CD4-positive, alpha-beta T cell treated with Interleukin-21 for 1 hour (primary cell): ENCODE measurements around the gene NOTCH3.

Experiments
- DNase-seq: peaks from one replicate; pipeline ENCODE4 v3.0.0-alpha.2; 2020

NOTCH3 gene

DNA sequence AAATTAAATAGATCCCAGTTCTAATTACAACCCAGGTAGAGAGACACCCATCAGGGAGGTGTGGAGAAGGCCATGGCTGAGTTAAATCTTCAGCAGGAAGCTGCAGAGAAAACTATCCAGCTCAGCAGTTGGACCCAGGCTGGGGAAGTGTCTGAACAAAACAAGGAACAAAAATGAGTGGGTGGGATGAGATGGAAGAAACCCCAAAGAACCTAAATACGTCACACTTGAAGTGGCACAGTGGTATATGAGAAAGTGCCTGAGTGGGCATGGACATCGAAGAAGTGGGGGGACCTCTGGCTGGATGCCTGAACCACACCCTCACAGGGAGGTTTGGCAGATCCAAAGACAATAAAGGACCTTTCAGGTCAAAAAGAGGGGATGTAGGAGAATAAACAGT, 35.0 kb upstream of the NOTCH3 start:
- no peak for DNase-seq

DNA sequence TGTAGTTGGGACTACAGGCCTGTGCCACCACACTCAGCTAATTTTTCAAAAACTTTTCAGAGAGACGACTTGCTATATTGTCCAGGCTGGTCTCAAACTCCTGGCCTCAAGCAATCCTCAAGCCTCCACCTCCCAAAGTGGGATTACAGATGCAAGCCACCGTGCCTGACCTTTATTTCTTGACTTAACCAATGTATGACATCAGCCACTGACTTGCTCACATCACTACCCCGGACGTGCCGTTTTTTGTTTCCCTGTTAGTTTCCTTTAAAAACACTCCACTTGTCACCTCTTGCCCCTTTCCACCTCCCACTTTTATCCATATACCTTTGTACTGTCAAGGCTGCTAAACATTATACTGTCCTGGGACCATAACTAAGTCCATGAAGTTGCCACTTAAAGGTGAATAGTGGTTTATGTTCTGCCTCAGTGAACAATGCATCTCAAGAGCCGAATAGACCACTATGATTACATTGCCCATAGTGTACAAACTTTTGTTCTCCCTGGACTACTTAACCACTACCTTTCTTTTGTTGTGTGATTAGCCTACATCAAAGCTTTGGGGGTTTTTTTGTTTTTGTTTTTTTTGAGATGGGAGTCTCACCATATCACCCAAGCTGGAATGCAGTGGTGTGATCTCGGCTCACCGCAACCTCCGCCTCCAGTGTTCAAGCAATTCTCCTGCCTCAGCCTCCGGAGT, 33.8 kb upstream of the NOTCH3 start:
- no peak for DNase-seq

DNA sequence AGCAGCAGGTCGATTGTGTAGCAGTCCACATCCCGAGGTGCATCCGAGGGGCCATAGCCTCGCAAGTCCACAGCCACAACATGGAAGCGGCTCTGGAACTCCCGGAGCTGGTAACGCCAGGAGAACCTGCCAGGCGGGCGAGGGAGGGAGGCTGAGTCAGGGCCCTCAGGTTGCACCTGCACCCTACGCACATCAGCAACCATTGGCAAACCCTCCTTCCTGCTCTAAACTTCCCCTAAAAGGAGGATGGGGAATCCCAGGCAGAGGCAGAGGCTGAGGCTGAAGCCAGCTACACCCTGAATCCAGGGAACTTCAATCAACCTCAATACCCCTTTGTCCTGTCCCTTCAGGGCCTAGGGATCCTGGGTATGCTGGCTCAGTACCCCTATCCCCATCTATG, 30.5 kb upstream of the NOTCH3 start:
- no peak for DNase-seq

DNA sequence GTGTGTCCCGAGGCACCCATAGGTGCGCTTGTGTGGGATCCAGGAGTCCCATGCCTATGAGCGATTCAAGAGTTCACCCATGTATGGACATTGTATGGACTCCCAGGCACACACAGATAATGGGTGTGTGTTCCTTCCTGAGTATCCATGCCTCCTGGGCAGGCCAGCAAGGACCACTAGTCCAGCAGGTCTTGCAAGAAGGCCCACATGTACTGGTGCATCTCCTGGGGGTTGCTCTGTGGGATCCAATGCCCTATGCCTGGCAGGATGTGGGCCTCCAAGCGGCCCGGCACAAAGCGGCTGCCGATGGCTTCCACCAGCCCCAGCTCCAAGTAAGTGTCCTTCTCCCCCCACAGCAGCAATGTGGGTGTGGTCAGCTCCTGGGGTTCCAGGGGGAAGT, 26.5 kb upstream of the NOTCH3 start:
- DNase-seq = no peak

DNA sequence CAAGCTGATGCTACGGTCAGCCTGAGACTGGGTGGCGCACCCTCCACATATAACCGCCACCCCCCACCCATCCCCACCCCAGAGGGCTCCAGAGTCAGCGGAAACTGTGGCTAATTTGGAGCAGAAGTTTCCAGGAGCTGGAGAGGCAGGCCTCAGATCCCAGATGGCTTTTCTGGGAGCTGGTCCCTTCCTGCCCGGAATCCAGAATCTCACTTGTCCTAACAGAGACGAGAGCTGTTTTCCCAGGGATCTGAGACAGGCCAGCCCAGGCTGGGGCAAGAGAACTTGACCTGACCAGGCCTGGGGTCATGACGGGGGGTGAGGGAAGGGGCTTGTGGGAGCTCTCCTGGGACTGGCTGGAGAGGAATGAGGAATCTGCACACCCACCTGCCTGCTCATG, 25.0 kb upstream of the NOTCH3 start:
- DNase-seq = no peak

DNA sequence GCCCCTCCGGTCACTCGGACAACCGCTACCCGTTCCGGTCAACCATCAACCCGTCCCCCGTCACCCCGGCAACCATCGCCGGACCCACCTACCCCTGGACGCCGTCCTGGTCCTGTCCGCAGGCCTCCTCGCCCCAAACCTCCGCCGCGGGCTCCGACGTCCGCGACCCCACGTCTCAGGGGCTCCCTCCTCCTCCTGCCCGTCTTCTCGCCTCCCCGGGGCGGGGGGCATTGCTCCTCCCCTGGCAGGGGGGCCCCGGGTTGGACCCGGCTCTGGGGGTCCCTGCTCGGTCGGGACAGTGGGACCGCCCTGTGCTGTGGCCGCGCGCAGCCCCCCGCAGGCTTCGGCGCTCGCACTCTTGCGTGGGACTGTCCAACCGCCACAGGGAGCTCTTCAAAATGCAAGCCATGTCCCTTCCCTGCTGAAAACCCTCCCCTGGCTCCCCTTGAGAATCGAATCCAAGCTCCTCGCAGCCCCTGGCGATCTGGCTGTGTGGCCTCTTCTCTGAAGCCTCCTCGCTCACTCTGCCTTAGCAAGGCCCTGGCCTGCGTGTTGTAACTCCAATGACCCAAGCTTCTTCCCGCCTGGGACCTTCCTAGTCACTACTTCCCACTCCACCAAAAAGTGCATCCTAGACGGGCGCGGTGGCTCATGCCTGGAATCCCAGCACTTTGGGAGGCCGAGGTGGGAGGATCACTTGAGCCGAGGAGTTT, 23.0 kb upstream of the NOTCH3 start:
- DNase-seq = no peak

DNA sequence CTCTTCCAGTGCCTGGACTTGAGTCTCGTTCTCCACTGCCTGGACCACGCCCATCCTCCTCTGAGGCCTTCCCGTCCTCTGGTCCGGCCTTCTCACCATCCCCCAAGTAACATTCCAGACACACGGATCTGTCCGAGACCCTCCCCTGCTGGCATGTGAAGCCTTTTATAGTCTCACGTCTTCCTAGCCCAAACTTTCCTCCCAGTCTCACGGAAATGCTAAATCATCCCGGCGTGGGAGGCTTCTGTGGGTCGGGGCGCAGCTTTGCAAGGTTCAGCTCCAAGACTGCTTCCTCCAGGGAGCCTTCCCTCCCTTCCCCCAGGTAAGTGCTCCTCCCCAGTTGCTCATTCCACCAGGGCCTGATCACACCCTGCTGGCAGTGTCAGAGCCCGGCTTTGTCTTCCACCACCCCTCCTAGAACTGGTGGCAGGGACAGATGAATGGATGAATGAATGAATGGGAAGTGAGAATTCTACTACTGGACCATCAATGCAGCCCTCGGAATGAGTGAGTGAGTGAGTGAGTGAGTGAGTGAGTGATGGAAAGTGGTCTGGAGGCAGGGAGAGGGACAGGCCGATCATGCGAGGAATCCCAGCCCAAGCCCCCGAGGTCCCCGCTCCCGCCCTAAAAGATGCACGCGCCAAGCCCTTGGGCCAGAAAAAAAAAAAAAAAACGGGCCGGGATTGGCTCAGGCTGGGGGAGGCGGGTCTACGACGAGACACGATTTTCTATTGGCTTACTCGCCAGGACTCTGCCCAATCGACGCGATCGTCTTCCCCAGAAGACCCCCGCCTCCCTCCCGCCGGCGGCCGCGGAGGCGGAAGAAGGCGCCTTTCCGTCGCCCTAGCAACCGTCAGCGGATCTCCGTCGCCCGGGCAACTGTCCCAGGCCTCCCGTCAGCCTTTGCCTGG, 22.2 kb upstream of the NOTCH3 start:
- peak; percentile 82 for DNase-seq

DNA sequence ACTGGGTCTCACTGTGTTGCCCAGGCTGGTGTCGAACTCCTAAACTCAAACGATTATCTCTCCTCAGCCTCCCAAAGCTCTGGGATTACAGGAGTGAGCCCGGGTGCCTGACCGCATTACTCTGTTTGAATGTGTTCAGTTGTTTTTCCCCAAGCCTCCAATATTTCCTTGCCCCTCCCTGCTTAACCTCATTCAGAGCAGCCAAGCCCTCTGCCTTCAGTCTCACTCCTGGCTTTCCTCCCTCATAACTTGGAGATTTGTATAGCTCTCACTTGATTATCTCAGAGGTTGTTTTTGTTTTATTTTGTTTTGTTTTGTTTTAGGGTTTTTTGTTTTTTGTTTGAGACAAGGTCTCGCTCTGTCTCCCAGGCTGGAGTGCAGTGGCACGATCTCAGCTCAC, 20.0 kb upstream of the NOTCH3 start:
- no peak for DNase-seq

DNA sequence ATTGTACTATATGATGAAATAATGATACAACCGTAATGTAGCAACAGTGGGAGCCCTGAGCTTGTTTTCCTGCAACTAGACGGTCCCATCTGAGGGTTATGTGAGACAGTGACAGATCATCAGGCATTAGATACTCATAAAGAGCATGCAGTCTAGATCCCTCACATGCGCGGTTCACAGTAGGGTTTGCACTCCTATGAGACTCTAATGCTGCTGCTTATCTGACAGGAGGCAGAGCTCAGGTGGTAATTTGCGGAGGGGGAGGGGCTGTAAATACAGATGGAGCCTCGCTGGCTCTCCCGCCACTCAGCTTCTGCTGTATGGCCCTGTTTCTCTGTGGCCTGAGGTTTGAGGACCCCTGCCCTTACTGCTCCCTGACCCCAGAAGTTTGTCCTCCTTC, 17.7 kb upstream of the NOTCH3 start:
- DNase-seq = no peak

DNA sequence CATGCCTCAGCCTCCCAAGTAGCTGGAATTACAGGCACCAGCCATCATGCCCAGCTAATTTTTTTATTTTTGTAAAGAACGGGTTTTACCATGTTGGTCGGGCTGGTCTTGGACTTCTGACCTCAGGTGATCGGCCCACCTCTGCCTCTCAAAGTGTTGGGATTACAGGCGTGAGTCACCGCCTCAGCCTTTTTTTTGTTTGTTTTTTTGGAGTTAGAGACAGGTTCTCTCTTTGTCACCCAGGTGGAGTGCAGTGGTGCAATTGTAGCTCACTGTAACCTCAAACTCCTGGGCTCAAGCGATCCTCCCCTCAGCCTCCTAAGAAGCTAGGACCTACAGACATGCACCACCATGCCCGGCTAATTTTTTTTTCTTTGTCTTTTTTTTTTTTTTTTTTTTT, 15.6 kb upstream of the NOTCH3 start:
- DNase-seq = no peak

DNA sequence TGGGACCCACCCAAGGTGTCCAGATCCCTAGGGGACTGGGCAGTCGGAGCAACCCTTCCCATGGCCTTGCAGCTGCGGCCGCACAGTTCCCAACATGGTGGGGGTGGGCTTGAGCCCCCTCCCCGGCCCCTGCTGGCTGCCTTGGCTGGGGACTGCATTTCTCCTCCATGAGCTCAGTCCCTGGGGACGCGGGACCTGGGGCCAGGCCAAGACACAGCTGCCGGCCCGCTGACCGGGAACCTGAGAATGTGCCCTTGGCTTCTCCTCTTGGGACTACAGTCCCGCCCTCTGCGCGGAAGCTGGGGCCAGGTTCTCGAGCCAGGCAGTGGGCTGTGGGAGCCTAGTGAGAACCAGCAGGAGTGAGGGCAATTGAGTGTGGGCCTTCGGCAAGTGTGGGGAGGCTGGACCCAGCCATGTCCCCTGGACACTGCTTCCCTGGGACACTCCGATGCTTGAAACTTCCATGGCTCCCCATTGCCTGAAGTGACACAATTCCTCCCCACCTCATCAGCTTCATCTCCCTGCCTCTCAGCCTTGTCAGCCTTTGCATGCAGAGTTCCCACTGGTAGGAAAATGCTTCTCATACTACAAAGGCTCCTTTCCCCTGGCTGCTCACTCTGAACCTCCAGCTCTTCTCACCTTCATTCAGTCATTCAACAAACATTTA, 13.1 kb upstream of the NOTCH3 start:
- DNase-seq = no peak

DNA sequence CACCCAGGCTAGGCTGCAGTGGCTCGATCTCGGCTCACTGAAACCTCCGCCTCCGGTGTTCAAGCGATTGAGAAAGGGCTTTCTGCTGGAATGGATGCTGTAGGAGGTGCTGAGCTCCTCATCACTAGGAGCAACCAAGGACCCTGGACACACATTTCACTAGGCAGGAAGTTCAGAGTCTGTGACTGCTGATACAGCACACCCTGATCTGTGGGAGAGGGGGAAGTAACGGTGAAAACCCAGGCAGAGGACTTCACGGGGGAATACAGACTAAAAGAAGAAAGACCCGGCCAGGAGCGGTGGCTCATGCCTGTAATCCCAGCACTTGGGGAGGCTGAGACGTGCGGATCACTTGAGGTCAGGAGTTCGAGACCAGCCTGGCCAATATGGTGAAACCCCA, 11.9 kb upstream of the NOTCH3 start:
- DNase-seq = no peak

DNA sequence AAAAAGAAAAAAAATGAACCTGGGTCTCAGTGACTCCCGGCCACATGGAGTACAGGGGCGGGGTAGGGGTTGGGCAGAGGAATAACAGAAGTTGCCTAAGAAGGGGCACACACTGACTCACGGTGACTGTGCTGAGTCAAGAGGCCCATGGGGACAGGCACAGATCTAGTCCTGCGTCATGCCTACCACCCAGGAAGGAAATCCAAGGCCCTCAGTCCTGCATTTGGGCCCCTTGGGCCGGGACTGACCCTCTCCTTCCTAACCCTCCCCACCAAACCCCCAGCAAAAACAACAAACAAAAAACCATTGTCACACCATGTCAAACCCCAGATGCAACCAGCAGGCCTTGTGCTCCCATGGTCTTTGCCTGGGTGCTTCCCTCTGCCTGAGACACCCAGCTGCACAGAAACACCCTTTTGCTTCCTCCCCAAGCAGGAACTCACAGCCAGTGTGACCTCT, 9.6 kb upstream of the NOTCH3 start:
- DNase-seq = no peak

DNA sequence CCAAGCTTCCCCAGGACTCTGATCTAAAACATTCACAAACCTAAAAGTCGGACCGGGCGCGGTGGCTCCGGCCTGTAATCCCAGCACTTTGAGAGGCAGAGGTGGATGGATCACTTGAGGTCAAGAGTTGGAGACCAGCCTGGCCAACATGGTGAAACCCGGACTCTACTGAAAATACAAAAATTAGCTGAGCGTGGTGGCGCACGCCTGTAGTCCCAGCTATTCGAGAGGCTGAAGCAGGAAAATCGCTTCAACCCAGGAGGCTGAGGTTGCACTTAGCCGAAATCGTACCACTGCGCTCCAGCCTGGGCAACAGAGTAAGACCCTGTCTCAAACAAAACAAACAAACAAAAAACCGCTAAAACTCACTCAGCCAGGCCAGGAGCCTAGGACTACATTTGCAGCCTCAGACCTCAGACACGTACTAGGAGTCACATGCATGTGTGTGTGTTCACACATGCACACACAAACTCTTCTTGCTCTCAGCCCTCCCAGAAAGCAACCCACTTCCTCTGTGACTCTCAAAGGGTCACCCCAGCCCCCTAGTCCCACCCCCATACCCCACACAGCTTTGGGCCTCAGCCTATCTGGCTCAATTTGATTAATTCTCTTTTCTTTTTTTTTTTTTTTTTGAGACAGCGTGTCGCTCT, 704 bp upstream of the NOTCH3 start:
- DNase-seq = no peak

DNA sequence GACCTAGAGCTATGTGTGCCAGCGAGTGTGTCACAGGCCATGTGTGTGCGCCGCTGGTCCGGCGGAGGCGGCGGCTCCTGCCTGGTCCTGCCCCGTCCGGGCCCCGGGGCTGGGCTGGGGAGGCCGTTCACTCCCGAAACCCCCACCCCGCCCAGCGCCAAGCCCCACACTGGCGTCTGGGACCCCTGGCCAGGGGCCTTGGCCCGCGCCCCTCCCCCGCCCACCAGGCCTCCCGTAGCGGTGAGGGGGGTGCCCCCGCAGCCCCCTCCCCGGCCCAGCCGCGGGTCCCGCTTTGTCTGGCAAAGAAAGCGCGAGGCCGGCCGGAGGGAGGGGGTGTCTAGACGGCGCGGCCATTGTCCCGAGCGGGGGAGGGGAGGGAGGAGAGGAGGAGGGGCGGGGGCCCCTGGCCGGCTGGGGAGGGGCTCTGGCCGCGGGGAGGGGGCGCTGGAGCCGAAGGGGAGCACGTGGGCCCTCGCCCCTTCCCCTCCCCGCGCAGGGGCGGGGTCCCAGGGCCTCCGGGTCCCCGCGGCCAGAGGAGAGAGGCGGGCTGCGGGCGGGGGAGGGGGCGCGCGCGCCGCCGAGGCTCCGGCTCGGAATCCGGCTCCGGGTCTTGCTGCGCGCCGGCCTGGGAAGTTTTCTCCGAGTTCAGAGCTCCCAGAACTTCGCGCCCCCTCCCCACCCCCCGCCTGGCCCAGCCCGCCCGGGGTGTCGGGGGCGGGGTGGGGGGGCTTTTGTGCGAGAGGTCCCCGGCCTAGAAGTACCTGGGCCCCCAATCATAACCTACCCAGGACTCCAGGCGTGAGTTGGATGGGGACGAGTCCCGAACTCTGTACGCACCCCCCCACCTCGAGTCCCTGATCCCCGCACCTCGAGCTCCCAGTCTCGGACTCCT, 888 bp downstream of the NOTCH3 start:
- no peak for DNase-seq

DNA sequence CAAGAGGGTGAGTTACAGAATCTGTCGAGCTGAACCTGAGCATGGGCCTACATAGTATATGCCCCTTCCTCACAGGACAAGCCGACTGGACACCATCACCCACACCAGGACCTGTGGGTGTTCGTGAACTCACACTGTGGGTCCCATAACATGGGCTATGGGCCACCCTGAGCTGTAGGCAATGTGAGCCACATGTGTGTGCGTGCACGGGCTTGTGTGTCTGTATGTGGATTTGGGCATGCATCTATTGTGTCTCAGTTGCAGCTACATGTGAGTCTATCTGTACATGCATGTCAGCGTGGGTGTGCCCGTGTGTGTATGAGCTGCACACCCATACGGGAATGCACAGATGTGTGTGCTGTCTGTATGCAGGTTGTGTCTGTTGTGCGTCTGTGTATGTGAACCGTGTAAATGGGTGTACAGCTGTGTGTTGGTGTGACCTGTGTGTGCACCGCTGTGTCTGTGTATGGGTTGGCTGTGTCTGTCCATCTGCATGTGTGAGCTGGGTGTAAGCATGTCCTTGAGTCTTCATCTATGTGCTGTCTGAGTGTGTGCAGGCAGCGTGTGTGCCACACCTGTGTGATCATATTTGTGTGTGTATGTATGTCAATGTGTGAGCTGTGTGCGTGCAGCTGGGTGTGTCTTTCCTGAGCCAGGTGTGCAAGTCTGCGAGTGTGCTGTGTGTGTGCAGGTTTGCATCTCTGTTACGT, 1.7 kb downstream of the NOTCH3 start:
- DNase-seq = no peak

DNA sequence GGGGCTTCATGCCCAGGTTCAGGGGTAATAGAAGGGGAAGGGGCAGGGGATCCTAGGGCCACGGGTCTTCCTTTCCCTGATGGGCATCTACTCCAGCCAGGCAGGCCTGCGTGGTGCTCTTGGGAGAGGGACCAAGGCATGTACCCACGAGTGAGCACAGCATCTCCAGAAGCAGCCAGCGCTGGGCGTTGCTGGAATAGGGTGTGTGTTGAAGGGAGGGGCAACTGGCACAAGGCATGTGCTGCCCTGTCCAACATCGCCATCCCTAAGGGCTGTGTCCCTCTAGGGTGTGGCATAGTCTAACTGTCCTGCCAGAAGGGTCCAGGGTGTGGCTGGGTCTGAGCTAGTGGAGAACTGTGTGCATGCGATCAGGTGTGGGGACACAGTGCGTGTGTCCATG, 2.9 kb downstream of the NOTCH3 start:
- no peak for DNase-seq

DNA sequence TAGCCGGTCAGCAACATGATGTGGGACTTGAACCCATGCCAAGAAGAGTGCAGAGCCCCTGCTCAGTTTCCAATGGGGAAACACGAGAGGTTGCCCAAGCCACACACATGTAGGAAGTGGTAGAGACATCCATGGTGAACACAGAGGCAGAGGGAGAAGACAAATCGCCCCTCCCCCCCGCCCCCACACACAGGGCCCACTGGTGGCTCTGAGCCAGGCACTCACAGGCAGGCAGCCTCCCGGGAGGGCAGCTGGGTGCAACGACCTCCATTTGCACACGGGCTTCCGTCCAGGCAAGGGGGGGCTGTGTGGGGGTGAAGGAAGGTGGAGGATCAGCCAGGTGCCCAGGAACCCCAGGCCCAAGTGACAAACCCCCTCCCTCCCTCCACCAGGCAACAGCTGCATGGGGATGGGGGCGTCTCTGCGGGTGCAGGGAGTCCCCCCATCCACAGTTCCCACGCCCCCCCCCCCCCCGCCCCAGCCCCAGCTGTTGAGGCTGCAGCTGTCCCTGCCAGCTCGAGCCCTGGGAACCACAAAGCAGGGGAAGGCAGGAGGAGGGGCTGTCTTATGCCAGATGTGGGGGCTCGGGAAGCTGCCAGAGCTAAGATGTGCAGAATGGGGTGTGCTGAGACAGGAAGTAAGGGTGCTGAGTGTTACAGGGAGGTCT, 3.4 kb downstream of the NOTCH3 start:
- DNase-seq = no peak

DNA sequence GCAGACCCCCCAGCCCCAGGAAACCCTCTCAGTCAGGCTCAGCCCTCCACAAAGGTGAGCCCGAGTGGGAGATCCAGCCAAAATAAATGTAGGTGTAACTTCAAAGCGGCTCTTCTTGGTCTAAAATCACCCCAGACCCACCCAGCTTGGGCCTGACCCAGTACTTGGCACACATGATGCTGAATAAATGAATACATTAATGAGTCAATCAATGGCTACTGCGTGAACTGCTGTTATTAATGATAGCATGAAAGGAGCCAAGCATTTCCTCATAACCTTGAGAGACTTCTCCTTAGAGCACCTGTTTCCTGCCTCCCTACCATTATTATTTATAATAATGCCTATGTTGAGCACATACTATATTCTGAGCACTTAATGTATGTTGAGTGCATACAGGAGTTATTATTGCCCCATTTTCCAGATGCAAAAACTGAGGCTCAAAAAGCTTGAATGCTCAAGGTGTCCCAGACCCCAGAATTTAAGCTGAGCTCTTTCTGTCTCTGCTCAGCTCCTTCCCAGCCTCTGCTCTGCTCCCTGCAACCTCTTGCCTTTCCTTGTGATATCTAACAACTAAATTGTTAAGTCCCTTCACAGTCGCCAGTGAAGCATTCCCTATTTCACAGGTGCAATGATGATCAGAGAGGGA, 4.3 kb downstream of the NOTCH3 start:
- no peak for DNase-seq
